ENCODE measurements around the gene DENND1C.

- TF ChIP-seq CTCF (IDR thresholded peaks at IDR 0.05) (no peak), POLR2A (IDR thresholded peaks at IDR 0.05) (no peak), EP300 (IDR thresholded peaks at IDR 0.05) (no peak)
These were observed 63.0 kb downstream of the DENND1C start for GRCh38 chr19:6418562-6418932.
